SH-SY5Y (cell line): ENCODE results near the gene MYLK.

ENCODE experiments used
- GATA2 ChIP-seq: IDR thresholded peaks from 2 replicates; pipeline ENCODE4 v1.6.1; 2011; ENCODE audit warnings: mild to moderate bottlenecking, low read depth, low read length
- GATA3 ChIP-seq: IDR thresholded peaks from 2 replicates; pipeline ENCODE4 v1.6.1; 2011; ENCODE audit warnings: low read depth, mild to moderate bottlenecking, low read length, moderate library complexity

- TF ChIP-seq GATA3 (no peak), GATA2 (no peak)
Observed at GRCh38 chr3:123695152-123695551, 189.0 kb downstream of the MYLK start.
